ENCODE measurements around the gene UGT1A7. TPM values are rescaled to one million over a fixed set of nuclear protein-coding genes. Genes with fewer than 3 reads are reported as not detected.
"Not testable (repeated sequence)": the region's sequence is repeated elsewhere in the genome, so short reads cannot be mapped to it uniquely, and the experiment has no call there.

Gene UGT1A7
- total RNA-seq, 1 donor, result not detected

GRCh38 chr2:233740870-233741269 lies 59.2 kb downstream of the UGT1A7 start:
- DNase-seq (ENCODE audit: low read depth), result no peak
- no peak for TF ChIP-seq CTCF (IDR thresholded peaks at IDR 0.05; ENCODE audit: insufficient read depth, low read length)

DNA sequence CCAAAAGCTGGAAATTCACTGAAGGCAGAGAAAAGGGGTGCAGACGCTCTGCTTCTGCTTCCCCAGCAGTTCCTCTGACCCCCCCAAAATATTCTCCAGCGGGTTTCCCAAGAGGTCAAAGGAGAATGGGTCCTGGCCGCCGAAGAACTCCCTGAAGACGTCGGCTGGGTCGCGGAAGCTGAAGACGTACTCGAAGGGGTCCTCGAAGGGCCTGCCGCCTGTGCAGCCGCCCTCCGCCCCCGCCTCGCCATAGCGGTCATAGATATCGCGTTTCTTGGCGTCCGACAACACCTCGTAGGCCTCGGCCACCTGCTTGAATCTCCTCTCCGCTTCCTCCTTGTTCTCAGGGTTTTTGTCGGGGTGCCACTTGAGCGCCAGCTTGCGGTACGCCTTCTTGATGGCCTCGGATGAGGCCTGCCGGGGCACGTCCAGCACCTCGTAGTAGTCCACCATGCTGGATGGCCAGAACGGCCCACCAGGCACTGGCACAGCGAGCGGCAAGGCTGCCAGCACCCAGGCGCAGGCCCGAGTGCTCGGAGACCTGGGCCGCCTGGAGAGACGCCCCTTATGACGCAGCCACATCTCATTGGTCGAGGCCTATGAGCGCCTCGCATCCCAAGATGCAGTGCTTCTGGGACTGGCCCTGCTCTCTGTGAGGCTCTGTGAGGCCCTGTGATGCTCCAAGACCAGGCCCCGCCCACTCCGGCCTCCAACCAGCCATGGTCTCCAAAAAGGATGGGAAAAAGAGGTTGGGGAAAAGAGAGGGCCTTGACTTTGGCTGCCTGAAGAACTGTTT lies 62.0 kb downstream of the UGT1A7 start:
- no peak overlapping the region for H3K4me3 ChIP-seq (ENCODE audit: low read depth, low read length)
- no peak for TF ChIP-seq CTCF (IDR thresholded peaks at IDR 0.05; ENCODE audit: insufficient read depth, low read length)
- no peak for DNase-seq (ENCODE audit: low read depth)

More at GRCh38 chr2:233740870-233741269, 59.2 kb downstream of the UGT1A7 start:
- H3K4me3 ChIP-seq (ENCODE audit: low read depth, low read length), result no peak overlapping the region

DNA sequence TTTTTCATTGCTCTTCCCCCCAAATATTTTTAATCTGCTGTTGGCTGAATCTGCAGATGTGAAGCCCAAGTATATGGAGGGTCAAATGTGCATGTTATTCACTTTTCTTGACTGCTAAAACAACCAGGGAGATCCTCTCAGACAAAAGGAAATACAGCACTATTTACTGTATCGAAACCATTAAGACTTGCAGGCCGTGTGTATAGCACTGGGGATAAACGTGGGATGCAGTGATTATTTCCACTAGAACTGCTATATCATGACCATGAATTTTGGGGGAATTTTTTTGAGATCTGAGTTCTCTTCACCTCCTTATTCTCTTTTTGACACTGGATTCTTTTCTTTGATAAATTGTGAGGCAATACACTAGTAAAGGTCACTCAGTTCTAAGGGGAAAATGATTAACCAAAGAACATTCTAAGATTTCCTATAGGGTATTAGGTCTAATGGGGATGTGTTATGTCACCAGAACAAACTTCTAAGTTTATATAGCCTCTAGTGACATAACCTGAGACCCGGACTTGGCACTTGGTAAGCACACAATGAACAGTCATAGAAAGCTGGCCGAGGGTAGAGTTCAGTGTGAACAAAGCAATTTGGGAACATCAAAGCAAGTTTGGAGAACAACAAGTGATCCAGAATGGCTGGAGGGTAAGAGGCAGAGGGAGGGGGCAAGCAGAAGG lies 63.5 kb downstream of the UGT1A7 start:
- no peak overlapping the region for H3K4me3 ChIP-seq (ENCODE audit: low read depth, low read length)
- no peak for DNase-seq (ENCODE audit: low read depth)
- no peak for TF ChIP-seq CTCF (IDR thresholded peaks at IDR 0.05; ENCODE audit: insufficient read depth, low read length)

DNA sequence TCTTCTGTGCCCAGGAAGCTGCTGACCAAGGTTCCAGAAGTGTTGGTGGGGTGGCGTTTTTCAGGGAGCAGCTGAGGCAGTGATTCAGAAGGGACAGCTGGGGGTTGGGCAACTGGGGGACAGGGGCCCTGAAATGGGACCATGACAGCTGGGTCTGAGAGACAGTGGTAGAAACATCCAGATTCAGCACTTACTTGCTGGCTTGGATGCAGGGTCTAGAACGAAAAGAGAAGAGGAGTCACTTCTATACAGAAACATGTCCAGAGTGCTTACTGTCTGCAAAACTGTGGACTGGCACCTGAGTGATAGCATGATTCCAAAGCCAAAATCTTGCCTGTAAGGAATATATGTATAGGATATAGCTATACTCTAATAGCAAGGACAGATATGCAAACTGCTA lies 64.1 kb downstream of the UGT1A7 start:
- DNase-seq (ENCODE audit: low read depth); H3K4me3 ChIP-seq (ENCODE audit: low read depth, low read length): not testable (repeated sequence)

GRCh38 chr2:233746475-233747282 lies 65.0 kb downstream of the UGT1A7 start:
- peak; percentile 60 for DNase-seq (ENCODE audit: low read depth)
- no peak for TF ChIP-seq CTCF (IDR thresholded peaks at IDR 0.05; ENCODE audit: insufficient read depth, low read length)
- H3K4me3 ChIP-seq (ENCODE audit: low read depth, low read length), result no peak overlapping the region

DNA sequence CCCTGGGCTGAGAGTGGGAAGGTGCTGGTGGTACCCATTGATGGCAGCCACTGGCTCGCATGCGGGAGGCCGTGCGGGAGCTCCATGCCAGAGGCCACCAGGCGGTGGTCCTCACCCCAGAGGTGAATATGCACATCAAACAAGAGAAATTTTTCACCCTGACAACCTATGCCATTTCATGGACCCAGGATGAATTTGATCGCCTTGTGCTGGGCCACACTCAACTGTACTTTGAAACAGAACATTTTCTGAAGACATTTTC lies 65.5 kb downstream of the UGT1A7 start:
- no peak overlapping the region for H3K4me3 ChIP-seq (ENCODE audit: low read depth, low read length)
- no peak for DNase-seq (ENCODE audit: low read depth)
- TF ChIP-seq CTCF (IDR thresholded peaks at IDR 0.05; ENCODE audit: insufficient read depth, low read length), result no peak

- H3K4me3 ChIP-seq (ENCODE audit: low read depth, low read length); DNase-seq (ENCODE audit: low read depth): not testable (repeated sequence)
Observed at GRCh38 chr2:233750689-233751088, 69.0 kb downstream of the UGT1A7 start.

DNA sequence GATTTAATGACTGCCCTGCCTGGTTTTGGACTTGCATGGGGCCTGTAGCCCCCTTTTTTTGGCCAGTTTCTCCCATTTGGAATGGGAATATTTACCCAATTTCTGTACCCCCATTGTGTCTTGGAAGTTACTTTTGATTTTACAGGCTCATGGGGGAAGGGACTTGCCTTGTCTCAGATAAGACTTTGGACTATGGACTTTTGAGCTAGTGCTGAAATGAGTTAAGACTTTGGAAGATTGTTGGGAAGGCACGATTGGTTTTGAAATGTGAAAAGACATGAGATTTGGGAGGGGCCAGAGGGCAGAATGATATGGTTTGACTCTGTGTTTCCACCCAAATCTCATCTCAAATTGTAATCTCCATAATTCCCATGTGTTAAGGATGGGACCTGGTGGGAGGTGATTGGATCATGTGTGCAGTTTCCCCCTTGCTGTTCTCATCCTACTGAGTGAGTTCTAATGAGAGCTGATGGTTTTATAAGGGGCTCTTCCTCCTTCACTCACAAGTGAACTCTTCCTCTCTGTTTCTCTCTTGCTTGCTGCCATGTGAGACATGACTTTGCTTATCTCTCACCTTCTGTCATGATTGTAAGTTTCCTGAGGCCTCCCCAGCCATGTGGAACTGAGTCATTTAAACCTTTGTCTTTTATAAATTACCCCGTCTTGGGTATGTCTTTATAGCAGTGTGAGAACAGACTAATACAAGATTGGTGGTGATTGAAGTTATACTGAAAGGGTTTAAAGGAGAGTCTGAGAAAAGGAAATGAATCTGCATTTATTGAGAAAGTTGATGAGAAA lies 69.7 kb downstream of the UGT1A7 start:
- H3K4me3 ChIP-seq (ENCODE audit: low read depth, low read length); DNase-seq (ENCODE audit: low read depth): not testable (repeated sequence)
